ENCODE measurements around the gene HEXIM1.

HEXIM1 gene, protein sequence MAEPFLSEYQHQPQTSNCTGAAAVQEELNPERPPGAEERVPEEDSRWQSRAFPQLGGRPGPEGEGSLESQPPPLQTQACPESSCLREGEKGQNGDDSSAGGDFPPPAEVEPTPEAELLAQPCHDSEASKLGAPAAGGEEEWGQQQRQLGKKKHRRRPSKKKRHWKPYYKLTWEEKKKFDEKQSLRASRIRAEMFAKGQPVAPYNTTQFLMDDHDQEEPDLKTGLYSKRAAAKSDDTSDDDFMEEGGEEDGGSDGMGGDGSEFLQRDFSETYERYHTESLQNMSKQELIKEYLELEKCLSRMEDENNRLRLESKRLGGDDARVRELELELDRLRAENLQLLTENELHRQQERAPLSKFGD

DNA sequence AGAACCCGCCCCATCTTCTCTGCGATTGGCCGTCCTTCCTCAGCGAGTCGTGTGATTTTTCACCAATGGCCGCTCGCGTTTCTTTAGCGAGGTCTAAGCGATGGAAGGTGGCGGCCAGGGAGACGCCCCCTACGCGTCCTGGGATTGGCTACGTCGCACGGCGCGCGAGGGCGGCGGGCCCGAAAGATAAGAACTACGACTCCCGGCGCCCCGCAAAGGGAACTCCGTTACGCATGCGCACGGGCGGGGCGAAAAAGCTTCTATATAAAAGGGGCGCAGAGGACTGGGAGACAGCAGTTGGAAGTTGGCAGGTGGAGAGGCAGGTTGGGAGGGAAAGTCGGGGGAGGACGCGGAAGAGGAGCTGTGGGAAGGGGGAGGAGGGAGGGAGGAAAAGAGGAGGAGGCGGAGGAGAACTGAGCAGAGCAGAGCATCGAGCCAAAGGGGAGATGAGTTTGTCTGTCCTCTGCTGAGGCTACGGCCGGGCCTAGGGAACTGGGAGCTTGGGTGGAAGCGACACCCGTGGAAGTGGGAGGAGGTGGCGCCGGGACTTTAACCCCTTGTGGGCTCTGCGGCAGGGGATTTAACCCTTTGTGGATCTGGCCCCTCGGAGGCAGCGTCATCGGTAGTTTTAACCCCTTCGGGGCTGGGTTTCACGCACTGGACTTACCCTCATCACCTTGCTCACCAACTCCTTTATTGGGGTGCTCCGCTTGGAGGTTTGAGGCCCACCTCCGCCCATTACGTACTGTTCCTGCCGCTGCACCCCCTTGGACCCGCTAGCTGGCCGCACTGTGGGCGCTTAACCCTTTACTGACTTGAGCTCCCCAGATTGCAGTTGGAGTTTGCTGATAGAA, at the start of gene HEXIM1:
Gene HEXIM1, plus strand, starts transcription at position 293 of the 854 bp plus-strand sequence. CDS start 716 bp downstream, outside the sequence.
- DNase-seq (ENCODE audit: low read depth), result peak; percentile 100

DNA sequence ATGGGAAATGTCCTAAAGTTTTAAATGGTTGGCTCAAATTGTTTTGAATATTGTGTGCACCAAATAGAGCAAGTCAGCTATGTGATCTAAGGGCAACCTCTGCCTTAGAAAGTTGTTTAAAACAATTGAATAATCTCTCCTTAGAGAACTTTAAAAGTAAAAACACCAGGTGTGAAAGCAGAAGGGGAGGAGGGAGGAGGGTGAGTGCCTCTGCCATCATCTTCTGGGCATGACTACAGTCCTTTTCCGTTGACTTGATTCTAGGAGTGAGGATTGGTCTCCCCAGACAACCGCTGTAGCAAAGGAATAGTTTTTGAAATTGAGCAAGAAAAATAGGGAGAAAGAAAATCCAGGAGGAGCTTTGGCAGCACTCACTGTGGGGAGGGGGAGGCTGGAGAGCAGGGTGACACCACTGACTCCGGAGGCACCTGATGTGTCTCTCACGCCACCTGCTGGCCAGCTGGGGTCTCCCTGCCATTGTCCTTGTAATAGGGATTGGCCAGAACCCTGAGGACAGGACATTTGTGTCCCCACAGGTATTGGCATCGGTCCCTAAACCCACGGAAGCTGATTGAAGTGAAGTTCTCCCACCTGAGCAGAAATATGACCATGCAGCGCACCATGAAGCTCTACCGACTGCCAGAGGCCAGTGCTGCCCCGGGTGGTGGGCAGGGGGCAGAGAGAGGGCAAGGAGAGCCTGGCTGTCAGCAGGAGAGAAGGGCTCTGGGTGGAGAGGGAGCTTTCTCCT, 49.2 kb upstream of the HEXIM1 start:
- peak; percentile 54 for DNase-seq (ENCODE audit: low read depth)

DNA sequence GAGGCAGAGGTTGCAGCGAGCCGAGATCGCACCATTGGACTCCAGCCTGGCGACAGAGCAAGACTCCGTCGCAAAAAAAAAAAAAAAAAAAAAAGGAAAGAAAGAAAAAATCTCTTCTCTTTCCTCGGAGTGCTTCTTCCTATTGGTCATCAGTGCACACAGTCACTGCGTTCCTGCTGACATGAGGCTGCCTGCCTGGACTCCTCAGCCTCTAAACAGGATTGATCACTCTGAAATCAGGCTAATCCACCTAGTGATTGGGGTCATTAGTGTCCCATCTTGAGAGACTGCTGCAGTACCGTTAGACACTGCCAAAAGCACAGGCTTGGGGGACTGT, 46.8 kb upstream of the HEXIM1 start:
- no peak for DNase-seq (ENCODE audit: low read depth)

DNA sequence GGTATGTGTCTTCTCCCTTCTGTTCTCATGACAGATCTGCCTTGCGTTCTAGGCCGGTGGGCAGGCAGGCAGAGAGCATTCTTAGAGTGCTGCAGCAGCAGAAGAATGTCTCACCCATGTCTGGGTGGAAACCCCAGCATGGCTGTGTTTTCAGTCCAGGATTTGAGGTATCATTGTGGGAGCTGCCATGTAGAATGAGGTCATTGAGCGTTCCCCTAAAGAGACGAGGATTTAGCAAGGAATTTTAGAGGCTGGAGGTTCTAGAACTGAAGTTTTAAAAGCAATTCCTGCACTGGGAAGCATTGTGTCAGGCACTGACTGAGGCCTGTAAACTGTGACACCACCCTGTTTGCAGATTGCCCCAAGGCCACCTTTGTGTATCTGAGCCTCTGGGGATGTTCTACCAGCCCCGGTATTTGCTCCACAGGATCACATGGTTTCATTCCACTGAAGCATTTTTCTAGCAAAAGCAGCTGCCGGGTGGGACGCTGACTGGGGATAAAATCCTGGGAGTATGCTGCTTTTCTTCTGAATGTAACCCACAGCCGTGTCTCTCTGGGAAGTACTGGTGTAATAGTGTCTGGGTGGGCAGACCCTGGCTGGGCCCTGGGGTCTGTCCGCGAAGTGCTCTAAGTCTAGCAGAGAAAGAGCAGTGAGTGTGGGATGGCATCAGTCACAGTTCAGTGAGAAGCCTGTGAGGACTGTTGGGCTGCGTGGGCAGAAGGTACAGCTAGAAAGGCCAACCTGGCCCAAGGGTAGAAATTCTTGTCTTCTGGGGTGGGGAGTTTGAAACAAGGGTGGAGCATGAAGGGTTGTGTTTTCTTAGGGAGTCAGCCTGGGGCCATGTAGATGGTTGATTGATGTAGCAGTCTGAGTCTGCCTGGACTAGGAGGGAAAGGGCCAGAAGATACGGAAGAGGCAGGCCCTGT, 46.1 kb upstream of the HEXIM1 start:
- DNase-seq (ENCODE audit: low read depth), result peak; percentile 53

DNA sequence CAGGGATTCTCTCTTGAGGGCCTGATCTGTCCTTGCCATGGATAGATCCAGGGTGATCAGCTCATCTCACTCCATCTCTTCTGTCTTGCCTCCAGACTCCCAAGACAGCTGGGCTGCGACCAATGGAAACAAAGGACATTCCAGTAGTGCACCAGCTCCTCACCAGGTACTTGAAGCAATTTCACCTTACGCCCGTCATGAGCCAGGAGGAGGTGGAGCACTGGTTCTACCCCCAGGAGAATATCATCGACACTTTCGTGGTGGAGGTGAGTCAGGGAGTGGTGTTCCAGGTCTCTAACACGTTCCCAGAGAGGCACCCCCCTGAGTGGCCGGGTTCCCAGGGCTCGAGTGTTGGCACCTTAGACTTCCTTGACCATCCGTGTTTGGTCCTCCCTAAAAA, 45.4 kb upstream of the HEXIM1 start:
- no peak for DNase-seq (ENCODE audit: low read depth)

DNA sequence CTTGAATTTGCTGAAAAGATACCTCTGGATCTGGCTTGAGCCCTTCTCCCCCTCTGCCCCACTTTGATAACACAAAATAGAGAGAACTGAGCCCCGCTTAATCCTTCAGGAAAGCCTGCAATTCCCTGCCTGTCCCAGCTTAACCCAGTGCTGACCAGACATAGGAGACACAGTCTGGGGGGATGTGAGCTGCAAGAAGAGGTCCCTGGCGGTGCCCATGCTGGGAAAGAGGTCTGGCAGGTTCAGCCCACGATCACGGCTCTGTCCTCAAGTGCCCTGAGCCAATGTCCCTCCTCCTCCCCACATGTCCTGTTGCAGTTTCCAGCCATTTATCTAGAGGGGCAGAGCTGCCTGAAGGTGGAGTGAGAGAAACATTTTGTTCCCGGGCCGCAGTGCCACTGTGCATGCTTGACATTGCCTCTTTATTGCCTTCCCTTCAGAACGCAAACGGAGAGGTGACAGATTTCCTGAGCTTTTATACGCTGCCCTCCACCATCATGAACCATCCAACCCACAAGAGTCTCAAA, 44.9 kb upstream of the HEXIM1 start:
- DNase-seq (ENCODE audit: low read depth), result no peak

DNA sequence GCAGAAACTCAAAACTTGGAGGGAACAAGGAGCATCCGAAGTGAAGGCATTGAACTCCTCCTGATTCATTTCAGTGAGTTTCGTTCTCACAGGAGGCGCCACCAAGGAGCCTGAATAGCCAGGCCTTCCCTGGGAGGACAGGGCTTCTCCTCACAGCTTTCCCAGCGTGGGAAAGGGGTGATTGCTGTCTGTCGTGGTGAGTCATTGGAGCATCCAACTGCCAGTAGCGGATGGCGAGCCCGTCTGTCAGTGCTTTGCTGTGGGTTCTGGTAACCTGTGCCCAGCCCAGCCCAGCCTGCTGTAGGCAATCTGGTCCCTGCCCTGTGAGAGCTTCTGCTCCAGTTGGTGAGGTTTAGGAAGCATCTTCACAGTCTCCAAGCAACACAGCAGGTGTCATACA, 44.2 kb upstream of the HEXIM1 start:
- DNase-seq (ENCODE audit: low read depth), result no peak

DNA sequence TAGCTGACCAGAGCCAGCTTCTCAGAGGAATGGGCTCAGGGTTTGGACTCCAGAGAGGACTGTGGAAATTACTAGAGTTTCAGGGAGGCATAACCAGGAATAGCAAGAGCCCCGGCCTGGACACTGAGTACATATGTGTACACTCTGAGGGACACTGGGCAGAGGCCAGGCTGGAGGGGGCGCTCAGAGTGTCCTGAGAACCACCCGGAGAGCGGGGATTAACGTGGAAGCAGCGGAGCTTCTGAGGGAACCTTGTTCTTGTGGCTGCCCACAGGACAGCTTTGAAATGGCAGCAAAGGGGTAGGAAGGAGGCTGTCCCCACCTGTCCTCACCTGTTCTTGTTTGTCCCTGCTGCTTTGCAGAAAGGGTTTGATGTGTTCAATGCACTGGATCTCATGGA, 43.8 kb upstream of the HEXIM1 start:
- DNase-seq (ENCODE audit: low read depth), result no peak

DNA sequence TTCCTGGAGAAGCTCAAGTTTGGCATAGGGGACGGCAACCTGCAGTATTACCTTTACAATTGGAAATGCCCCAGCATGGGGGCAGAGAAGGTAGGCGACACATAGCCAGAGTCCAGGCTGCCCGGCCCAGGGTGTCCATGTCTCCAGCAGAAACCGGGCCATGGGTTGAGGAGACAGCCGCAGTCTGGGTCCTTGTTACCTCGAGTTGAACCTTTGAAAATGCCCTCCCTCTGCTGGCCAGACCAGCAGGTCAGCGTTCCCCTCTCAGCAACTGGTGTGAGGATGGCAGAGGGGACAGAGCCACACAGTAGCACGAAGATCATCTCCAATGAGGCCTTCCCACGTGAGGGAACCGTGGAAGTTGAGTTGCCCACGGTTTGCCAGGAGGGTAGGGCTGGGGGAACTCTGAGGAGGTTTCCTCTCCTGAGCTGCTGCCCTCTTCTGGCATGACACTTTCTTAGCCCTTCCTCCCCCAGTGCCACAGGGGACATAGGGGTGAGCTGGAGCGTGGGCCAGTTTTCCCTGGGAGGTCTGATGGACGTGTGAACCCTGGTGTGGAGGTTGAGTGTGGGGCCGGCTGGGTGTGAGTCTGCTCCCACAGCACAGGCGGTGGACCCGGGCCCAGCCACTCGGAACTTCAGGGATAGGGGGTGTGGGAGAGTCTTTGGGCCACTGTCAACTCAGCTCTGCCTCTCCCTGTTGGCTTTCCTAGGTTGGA, 43.2 kb upstream of the HEXIM1 start:
- DNase-seq (ENCODE audit: low read depth), result no peak

DNA sequence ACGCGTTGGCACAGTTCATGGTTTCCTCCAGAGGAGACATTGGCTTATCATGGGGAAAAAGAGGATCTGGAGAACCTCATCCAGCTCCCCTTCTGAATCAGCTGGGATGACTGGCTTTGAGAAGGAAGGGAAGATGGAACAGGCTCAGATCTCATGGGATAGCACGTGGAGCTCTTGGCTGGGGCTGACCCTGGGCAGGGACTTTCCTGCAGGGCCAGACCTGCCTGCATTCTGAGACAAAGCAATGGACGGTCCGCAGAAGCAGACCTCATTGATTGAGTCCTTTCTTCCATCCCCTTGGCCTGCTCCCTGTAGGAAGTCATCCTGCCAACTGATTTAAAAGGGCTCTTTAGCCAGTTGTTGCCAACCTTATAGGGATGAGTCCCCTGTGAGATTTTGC, 42.2 kb upstream of the HEXIM1 start:
- no peak for DNase-seq (ENCODE audit: low read depth)

DNA sequence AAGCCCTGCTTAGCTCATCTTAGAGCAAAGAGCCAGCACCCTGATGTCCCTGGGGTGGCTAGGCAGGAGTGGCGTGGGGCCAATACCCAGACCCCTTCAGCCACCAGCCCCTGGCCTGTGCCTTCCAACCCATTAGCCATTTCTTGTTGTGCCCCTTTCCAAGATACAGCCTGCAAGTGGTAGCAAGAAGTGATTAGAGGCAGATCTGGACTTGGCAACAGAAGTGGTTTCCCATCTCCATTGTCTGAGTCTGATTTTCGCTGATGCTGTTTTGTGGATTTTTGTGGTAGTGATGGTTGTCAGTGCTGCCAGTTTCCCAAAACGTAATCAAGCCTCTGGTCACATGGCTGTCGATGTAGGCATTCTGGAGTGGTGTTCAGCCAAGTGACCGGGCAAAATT, 41.7 kb upstream of the HEXIM1 start:
- no peak for DNase-seq (ENCODE audit: low read depth)

DNA sequence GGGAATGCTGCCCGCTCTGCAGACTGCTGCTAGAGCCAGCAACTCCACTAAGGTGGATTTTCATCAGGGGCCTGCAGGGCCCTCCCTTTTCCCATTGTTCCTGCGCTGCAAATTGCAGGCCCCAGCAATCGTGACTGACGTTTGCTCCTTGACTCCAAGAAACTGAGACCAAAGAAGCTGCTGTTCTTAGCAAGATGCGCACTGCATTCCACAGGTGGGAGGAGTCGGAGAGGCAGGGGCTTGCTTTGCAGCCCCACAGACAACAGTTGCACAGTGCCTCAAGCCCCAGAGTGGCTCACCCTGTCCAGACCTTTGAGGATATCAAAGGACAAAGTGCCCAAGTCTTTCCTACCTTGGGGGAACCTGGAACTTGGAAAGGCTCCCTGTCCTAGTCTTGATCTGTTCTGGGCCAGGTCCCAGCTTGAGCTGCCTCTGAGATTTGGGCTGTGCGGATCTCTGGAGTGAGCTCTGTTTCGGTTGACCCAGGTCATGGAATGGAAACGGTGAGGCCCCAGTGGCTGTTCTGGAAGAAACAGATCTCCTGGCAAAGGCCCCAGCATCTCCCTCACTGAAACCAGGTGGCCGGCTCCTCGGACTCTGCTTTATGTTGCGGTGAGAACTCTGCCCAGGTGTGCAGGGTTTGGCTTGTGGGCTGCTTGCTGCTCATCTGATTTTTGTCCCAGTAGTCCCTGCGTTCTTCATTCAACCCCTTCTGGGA, 40.8 kb upstream of the HEXIM1 start:
- no peak for DNase-seq (ENCODE audit: low read depth)

DNA sequence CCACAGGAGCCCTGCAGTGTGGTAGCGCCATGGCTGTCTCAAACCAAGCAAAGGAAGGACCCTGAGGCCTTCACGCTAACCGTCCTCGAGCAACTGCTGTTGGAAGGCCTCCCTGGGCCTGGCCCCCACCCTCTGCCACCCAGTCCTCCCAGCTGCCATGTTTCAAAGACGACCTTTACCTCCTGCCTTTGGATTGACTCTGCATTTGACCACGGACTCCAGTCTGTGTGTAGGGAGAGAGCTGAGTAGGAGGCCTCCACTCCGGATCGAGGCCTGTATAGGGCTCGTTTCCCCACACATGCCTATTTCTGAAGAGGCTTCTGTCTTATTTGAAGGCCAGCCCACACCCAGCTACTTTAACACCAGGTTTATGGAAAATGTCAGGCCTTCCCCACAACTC, 40.2 kb upstream of the HEXIM1 start:
- no peak for DNase-seq (ENCODE audit: low read depth)

DNA sequence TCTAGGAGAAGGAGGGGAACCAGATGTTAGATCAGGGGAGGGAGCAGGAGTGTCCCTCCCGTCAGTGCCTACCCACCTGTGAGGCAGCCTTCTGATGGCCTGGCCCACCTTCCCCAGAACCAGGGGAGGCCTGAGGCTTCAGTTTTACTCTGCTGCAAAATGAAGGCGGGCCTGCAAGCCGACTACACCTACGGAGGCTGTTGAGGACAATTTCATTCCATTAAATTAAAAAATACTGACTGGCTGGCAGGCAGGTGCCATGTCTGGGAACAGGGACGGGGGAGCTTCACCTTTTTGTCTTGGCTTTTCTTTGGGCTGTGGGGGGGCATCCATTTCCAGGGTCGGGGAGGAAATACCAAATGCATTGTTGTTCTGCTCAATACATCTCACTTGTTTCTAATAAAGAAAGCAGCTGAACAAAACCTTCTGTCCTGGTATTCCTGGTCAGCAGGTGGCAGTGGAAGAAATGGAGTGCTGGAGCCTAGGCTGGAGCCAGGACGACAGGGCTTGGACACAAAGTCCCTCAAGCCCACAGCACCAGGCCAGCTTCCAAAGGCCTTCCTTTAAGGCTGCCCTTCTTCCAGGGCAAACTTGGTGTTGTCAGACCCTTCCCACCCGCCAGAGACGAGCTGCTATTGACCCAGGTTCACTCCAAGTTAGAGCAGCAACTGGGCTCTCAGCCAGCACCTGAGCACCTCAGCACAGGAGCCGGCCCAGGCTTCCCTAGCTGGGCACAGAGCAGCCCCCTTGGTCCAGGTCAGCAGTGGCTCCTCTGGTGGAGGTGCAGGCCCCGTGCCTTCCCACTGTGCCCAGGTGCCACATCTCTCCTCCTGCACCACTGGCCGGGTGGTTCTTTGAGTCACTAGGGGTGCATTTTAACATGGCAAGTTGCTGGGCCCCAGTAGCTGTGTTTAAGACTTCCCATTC, 39.4 kb upstream of the HEXIM1 start:
- no peak for DNase-seq (ENCODE audit: low read depth)

DNA sequence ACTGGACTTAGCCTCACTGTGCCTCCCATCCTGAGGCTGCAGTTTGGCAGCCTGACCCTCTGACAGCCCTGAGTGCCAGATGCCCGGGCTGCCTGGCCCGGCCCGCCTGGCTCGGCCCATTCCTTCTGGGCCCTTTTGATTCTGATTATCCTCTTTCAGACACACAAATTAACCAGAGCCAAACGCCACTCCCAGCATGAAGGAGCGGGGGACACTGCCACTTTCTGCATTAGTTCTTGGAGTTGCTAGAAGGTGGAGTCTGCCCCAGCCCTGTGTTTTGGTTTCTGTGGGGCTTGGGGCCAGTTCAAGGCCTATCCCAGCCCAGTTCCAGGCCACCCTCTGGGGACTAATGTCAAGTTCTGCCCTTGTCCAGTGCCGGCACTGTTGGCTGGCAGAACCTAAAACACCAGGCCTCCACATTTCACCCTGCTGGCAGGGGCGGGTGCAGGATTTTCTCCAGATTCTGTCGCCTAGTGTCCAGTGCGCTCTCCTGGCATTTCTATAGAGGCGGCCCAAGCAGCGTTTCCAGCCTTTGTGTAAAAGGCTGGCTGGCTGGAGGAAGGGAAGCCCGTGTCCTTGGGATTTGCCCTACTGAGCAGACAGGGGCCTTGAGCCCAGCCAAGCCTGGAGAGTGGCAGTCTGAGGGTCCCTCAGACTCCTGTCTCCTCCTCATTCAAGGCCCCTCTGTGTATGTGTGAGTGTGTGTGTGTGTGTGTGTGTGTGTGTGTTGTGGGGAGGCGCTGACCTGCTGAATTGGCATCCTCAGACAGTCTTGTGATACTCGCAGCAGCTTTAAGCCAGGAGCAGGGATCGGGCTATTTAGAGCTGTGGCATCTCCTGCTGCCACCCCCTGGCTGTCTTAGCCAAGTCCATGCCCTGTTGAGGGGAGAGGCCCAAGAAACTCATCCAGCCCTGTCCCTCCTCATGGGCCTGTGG, 37.3 kb upstream of the HEXIM1 start:
- no peak for DNase-seq (ENCODE audit: low read depth)

DNA sequence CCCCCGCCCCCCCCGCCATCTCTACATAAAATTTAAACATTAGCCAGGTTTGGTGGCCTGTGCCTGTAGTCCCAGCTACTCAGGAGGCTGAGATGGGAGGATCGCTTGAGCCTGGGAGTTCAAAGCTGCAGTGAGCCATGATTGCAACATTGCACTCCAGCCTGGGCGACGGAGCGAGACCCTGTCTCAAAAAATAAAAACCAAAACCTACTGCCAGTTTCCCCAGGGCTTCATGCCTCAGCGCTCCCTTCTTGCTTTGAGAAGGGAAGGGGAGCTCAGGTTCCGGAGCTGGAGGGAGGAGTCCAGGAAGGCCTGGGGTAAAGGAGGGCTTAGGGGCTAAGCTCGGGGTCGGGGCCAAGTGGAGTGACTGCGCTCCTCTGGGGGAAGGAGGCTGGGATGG, 36.4 kb upstream of the HEXIM1 start:
- DNase-seq (ENCODE audit: low read depth), result no peak

DNA sequence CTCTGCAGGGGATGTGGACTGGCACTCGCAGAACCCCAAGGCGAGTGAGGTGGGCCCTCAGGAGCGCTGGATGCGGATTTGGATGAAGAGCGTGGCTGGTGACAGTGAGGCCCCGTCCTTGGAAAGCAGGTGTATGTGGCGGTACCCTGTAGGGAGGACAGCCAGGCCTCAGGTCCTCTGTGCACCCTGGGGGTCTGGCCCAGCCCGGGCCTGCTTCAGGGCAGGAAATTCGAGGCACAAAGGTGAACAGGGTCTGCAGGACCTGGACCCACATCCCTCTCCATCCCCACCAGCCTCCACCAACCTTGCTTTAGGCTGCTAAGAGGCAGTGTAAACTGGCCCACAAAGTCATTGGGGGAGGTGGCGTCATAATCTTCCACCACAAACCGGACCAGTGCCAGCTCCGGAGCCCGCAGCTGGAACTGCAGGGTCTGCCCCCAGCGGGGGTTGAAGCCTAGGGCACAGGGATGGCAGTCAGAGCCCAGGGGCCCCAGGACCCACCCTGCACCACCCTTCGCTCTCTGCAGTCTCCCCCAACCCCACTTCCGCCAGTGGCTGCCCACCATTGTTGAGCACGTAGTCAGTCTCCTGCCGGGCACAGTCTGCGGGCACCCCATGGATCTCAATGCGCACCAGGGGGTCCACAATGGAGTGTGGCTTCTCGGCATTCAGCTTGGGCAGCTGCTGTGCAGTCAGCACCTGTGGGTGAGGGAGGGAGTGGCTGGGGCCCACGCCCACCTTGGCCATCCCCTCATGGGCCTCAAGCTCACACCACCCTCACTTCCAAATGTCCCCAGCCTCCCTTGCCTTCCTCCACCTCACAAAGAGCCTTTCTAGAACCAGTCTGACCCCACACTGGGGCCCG, 35.5 kb upstream of the HEXIM1 start:
- no peak for DNase-seq (ENCODE audit: low read depth)

All from iris pigment epithelial cell (primary cell).